Measurements from ENCODE around the gene GABRR3.

The GABRR3 gene

GRCh38 chr3:97988784-97989568, 46.1 kb downstream of the GABRR3 start:
- DNase-seq (ENCODE audit: low read depth), result no peak

GRCh38 chr3:97987306-97987705, 47.8 kb downstream of the GABRR3 start:
- no peak for DNase-seq (ENCODE audit: low read depth)

GRCh38 chr3:97983933-97984491, 51.1 kb downstream of the GABRR3 start:
- DNase-seq (ENCODE audit: low read depth), result no peak

GRCh38 chr3:97981886-97982285, 53.2 kb downstream of the GABRR3 start:
- no peak for DNase-seq (ENCODE audit: low read depth)

- DNase-seq (ENCODE audit: low read depth), result no peak
Measured at GRCh38 chr3:97979610-97980009, 55.5 kb downstream of the GABRR3 start.

- no peak for DNase-seq (ENCODE audit: low read depth)
Measured at GRCh38 chr3:97975466-97975865, 59.6 kb downstream of the GABRR3 start.

- no peak for DNase-seq (ENCODE audit: low read depth)
Measured at GRCh38 chr3:97974996-97975395, 60.1 kb downstream of the GABRR3 start.

GRCh38 chr3:97972976-97973375, 62.1 kb downstream of the GABRR3 start:
- no peak for DNase-seq (ENCODE audit: low read depth)

GRCh38 chr3:97971679-97972567, 63.2 kb downstream of the GABRR3 start, which contains the start of gene RIOX2:
Gene RIOX2, minus strand, starts transcription at chr3:97972431. Its CDS starts 4,838 bp downstream, at chr3:97967593.
- DNase-seq (ENCODE audit: low read depth), result peak; percentile 66

GRCh38 chr3:97970956-97971620, 64.0 kb downstream of the GABRR3 start:
- DNase-seq (ENCODE audit: low read depth), result no peak

GRCh38 chr3:97970156-97970555, 65.0 kb downstream of the GABRR3 start:
- DNase-seq (ENCODE audit: low read depth), result peak; percentile 24

GRCh38 chr3:97969541-97969940, 65.6 kb downstream of the GABRR3 start:
- no peak for DNase-seq (ENCODE audit: low read depth)

GRCh38 chr3:97968376-97968775, 66.7 kb downstream of the GABRR3 start:
- no peak for DNase-seq (ENCODE audit: low read depth)

GRCh38 chr3:97967966-97968365, 67.1 kb downstream of the GABRR3 start:
- DNase-seq (ENCODE audit: low read depth), result no peak

- peak; percentile 33 for DNase-seq (ENCODE audit: low read depth)
Measured at GRCh38 chr3:97960993-97961766, 73.9 kb downstream of the GABRR3 start.

GRCh38 chr3:97960551-97960950, 74.6 kb downstream of the GABRR3 start:
- DNase-seq (ENCODE audit: low read depth), result no peak

- peak; percentile 21 for DNase-seq (ENCODE audit: low read depth)
Measured at GRCh38 chr3:97959872-97960271, 75.2 kb downstream of the GABRR3 start.

GRCh38 chr3:97958796-97959195, 76.3 kb downstream of the GABRR3 start:
- DNase-seq (ENCODE audit: low read depth), result no peak

- peak; percentile 58 for DNase-seq (ENCODE audit: low read depth)
Measured at GRCh38 chr3:97958396-97958795, 76.7 kb downstream of the GABRR3 start.

GRCh38 chr3:97957617-97958311, 77.4 kb downstream of the GABRR3 start:
- peak; percentile 85 for DNase-seq (ENCODE audit: low read depth)

- no peak for DNase-seq (ENCODE audit: low read depth)
Measured at GRCh38 chr3:97956051-97956450, 79.1 kb downstream of the GABRR3 start.

Measured in fibroblast of gingiva (primary cell).